Pancreas (tissue), 10 donors: Measurements from ENCODE around the gene HELQ. TPM values are rescaled to one million over a fixed set of nuclear protein-coding genes. Genes with fewer than 3 reads are reported as not detected.

Source experiments
- ATAC-seq, 4 donors: fragments of 200-7000 bp; cut with Tn5 transposase; one replicate each; pipeline versions ENCODE4 v1.8.0 to v1.9.1; 2020; ENCODE audit warnings: mild to moderate bottlenecking in 4 of 4, moderate library complexity in 4 of 4
- DNase-seq, 6 donors: peaks; one replicate each; pipeline ENCODE4 v3.0.0-alpha.2; 2020
- FAIRE-seq: peaks from 2 replicates; lab custom pipeline; 2012; peaks lifted over from hg19 to GRCh38; lab: Jason Lieb, UNC
- H3K27ac ChIP-seq, 4 donors: fragments of 200-600 bp; sonication (generic); 1 replicate in 3 of 4; 2 replicates in 1 of 4; pipeline versions ENCODE4 v1.5.0 to v1.8.0; 2020
- H3K27me3 ChIP-seq, 4 donors: fragments of 200-600 bp; one replicate each; pipeline ENCODE4 v1.8.0; 2021
- H3K36me3 ChIP-seq, 3 donors: fragments of 200-600 bp; sonication (generic) in 1 of 3; one replicate each; pipeline versions ENCODE4 v1.5.0 to v1.8.0; 2020 to 2021
- H3K4me1 ChIP-seq, 3 donors: fragments of 200-600 bp; one replicate each; pipeline ENCODE4 v1.8.0; 2021
- H3K4me3 ChIP-seq, 4 donors: fragments of 200-600 bp; sonication (generic) in 2 of 4; one replicate each; pipeline versions ENCODE4 v1.5.0 to v1.8.0; 2020 to 2021
- H3K9me3 ChIP-seq, 4 donors: fragments of 200-600 bp; one replicate each; pipeline ENCODE4 v1.8.0; 2021
- CTCF ChIP-seq, 4 donors: fragments of 200-600 bp; sonication (generic) in 3 of 4; IDR thresholded peaks; one replicate each; pipeline versions ENCODE4 v1.5.0 to v1.8.0; 2021; ENCODE audit warnings: antibody characterized with exemption in 4 of 4
- WGBS, 2 donors: extraction: QIAGEN DNeasy Blood & Tissue Kit; methylation state at CpG; one replicate each; pipeline ENCODE4 v1.1.7; 2013; 5-methylcytosine and 5-hydroxymethylcytosine counted together
- intact Hi-C, 3 donors: fragments of 100-400 bp; cut with DNase I; formaldehyde crosslinking; loops; one replicate each; pipeline versions ENCODE4 v1.11.1 to v1.14.2; 2022
- polyA plus RNA-seq, 2 donors: library from polyadenylated mRNA; stranded (reverse); fragments of 200-250 nt; gene quantifications; one replicate each; pipeline ENCODE4 v1.2.3, GENCODE V29; 2013
- total RNA-seq, 6 donors: library from RNA; stranded (reverse); fragmentation: NEBNext Ultra II Directional in 4 of 6; extraction: Animal tissue kit (Norgen Biotek cat#: 25700) in 4 of 6; gene quantifications; one replicate each; pipeline versions ENCODE4 v1.2.1 to v1.2.4, GENCODE V29; 2021 to 2023
- donor health status: healthy with polysubstance abuse.
- donor health status: DM: no; HTN: no; CAD: no; lungs with moderate emphysema.
- donor health status: DM: no; HTN: no; CAD: no.
- donor health status: control.
- donor health status: control.
- donor health status: Bipolar disorder and iron deficiency.
- donor health status: DM: yes; HTN: yes; CAD: no.
- donor health status: DM: no; HTN: no; CAD: no.
- donor health status: DM: no; HTN: no; CAD: no.
- donor health status: DM: yes; HTN: yes; CAD: no.

HELQ gene
- total and polyA plus RNA-seq, 8 donors, result 4.3 to 9.9 (median 6.4) TPM

DNA sequence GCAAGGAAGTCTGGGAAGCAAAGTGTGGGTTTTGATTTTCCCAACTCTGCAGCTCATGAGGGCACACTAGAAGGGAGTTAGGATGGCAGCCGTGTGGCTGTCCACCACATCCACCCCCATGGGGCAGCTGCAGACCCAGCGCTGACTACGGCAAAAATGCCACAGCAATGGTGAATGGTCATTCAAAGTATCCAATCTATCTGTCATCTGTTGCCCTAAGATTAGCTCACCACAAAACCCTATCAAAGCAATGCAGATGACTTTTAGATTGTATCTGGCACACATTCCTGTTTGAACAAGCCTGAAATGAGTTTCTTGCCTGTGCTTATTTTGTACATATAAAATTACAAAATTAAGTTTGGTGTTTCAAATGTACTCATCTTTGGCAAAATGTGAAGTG lies 91.3 kb downstream of the HELQ start:
- H3K4me1 ChIP-seq, result no peaks in the 10 kb centered on the region
- WGBS, 2 donors, result 87 to 91% methylated on average over 3 of the region's 3 CpGs
- TF ChIP-seq CTCF (IDR thresholded peaks at IDR 0.05), result no peak
- no peaks in the 10 kb centered on the region for H3K9me3 ChIP-seq
- H3K4me3 ChIP-seq, result no peak overlapping the region
- DNase-seq, result no peak
- FAIRE-seq, result no peak
- intact Hi-C loops, result no loop called here
- H3K36me3 ChIP-seq, result no peaks in the 10 kb centered on the region
- no peak for ATAC-seq
- H3K27ac ChIP-seq, result no peak overlapping the region
- no peaks in the 10 kb centered on the region for H3K27me3 ChIP-seq

DNA sequence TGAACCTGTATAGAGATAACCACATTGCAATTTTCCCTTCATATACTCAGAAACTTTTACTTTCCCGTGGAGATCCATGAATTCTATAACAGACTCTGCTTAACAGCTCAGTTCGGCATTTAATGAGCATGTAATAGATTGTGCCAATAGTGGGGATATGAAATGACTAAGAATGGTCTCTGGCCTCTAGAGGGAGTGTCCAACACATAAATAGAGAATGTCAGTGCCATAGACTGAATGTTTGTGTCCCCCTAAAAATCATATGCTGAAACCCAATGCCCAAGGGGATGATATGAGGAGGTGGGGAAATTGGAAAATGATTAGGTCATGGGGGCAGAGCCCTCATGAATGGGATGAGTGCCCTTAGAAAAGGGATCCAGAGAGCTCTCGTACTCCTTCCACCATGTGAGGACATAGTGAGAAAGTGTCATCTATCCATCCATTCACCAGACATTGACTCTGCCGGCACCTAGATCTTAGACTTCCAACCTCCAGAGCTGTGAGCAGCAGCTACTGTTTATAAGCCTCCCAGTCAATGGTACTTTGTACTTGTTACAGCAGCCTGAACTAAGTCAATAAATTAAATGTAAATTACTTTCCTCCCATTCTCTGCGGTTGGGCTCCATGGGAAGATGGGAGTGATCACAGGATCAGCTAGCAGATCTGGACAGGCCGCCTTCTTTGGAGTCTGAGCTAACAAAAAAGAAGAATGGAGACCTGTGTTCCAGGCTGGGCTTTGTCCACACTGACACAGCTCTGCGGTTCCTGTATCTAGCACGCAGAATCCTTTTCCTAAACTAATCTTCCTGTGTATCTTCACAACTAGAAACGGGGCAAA lies 92.9 kb downstream of the HELQ start:
- no peaks in the 10 kb centered on the region for H3K4me1 ChIP-seq
- H3K9me3 ChIP-seq, result no peaks in the 10 kb centered on the region
- TF ChIP-seq CTCF (IDR thresholded peaks at IDR 0.05), result no peak
- 46 to 51% methylated on average over 9 of the region's 9 CpGs for WGBS, 2 donors
- DNase-seq (no peak), ATAC-seq (peak in 3 of 4 donors; percentile 72 to 75 (median 73)), FAIRE-seq (no peak)
- no peak overlapping the region for H3K4me3 ChIP-seq
- no peaks in the 10 kb centered on the region for H3K27me3 ChIP-seq
- H3K36me3 ChIP-seq, result no peaks in the 10 kb centered on the region
- H3K27ac ChIP-seq, result no peak overlapping the region
- intact Hi-C loops, result no loop called here

DNA sequence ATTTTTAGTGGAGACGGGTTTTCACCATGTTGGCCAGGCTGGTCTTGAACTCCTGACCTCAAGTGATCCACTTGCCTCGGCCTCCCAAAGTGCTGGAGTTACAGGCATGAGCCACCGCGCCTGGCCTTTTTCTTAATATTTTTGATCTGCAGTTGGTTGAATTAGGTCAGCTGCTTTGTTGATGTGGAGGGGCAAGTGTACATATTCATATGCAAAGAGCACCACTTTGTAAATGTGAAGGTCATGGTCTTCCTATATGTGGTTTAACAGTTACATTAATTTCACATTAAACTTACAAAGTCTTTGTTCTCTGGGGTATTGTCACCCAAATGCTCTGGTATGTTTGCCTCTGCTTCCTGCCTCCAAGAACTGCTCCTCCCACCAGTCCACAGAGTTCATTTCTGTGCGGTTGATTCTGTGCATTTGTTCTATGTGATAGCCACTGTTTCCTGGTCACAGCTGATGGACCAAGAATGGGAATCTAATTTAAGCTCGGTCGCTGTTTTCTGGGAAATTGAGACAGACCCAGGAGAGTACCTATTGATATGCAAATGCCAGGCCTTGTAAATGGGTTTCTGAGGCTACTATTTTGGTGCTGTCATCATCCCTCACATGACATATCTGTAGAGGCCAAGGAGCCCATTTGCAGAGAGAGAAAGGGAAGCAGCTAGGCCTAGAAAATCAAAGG lies 94.1 kb downstream of the HELQ start:
- WGBS, 2 donors, result 91 to 94% methylated on average over 7 of the region's 7 CpGs
- intact Hi-C loops, result no loop called here

DNA sequence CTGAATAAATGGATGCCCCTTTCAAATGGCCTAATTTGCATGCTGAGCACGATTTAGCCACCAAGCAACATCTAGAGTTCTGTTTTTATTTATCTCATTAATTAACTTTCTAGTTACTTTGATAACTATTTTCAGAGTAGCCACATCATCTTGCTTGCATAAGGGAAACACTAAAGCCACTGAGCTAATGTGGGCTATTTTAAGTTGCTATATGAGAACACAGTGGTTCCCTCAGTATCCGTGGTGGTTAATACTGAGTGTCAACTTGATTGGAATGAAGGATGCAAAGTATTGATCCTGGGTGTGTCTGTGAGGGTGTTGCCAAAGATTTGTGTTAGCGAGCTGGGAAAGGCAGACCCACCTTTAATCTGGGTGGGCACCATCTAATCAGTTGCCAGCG lies 95.6 kb downstream of the HELQ start:
- WGBS, 2 donors, result 80 to 88% methylated on average over 4 of the region's 4 CpGs
- Histone ChIP-seq H3K4me1 (peaks cover 3 to 9% (median 7%) of the 10 kb centered on the region in 3 donors), H3K9me3 (no peaks in the 10 kb centered on the region), H3K27ac (no peak overlapping the region), H3K36me3 (no peaks in the 10 kb centered on the region), H3K27me3 (no peaks in the 10 kb centered on the region), H3K4me3 (no peak overlapping the region)
- FAIRE-seq (no peak), ATAC-seq (no peak), DNase-seq (no peak)
- intact Hi-C loops, result no loop called here
- no peak for TF ChIP-seq CTCF (IDR thresholded peaks at IDR 0.05)

More for the DNA sequence above, 94.1 kb downstream of the HELQ start:
- Histone ChIP-seq H3K9me3 (no peaks in the 10 kb centered on the region), H3K36me3 (no peaks in the 10 kb centered on the region), H3K27ac (no peak overlapping the region), H3K27me3 (no peaks in the 10 kb centered on the region), H3K4me3 (no peak overlapping the region), H3K4me1 (peaks cover 3 to 9% (median 4%) of the 10 kb centered on the region in 3 donors)
- DNase-seq (no peak), FAIRE-seq (no peak), ATAC-seq (no peak)
- TF ChIP-seq CTCF (IDR thresholded peaks at IDR 0.05), result no peak
